Thyroid gland (tissue), 4 donors: ENCODE results near the gene TRPC1.

Source experiments
- CTCF ChIP-seq, 6 experiments: fragments of 200-600 bp in 3 of 6; fragments of 450-650 bp in 3 of 6; sonication (generic) in 3 of 6; IDR thresholded peaks; one replicate each; pipeline ENCODE4 v1.5.1; 2016 to 2019; ENCODE audit warnings: antibody characterized with exemption in 6 of 6, mild to moderate bottlenecking in 2 of 6, inconsistent platforms in 1 of 6, moderate library complexity in 1 of 6
- POLR2A ChIP-seq, 2 donors: fragments of 450-650 bp; IDR thresholded peaks; one replicate each; pipeline ENCODE4 v1.6.1; 2017; ENCODE audit warnings: antibody characterized with exemption in 2 of 2, mild to moderate bottlenecking in 2 of 2, moderate library complexity in 1 of 2

DNA sequence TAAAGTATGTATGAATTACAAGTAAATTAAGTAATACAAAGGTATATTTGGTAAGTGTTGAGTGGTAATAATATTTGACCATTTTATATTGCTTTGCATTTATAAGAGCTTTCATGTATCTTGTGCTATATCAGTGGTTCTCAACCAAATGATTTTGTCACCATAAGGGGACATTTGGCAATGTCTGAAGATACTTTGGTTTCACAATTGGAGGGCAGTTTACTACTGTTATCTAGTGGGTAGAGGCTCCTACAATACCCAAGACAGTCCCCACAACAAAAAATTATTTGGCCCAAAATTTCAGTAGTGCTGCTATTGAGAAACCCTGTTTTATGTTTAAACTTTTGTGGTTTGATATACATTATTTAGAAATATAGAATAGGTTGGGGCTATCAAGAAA lies 14.6 kb downstream of the TRPC1 start:
- TF ChIP-seq CTCF (IDR thresholded peaks at IDR 0.05): no peak
- no peak for TF ChIP-seq POLR2A (IDR thresholded peaks at IDR 0.05)
